Glomerular endothelial cell (primary cell): ENCODE data around the gene SYNJ2. TPM values are rescaled to one million over a fixed set of nuclear protein-coding genes. Genes with fewer than 3 reads are reported as not detected.

Experiments
- DNase-seq: peaks from one replicate; pipeline ENCODE4 v3.0.0-alpha.2; 2011; ENCODE audit warnings: low read depth, low spot score; ENCODE audit errors: extremely low read depth
- total RNA-seq: library from RNA; depleted of rRNA; stranded (reverse); fragments of >200 nt; gene quantifications from 2 replicates; pipeline ENCODE4 v1.2.3, GENCODE V29; 2015

SYNJ2 gene
- total RNA-seq, 1 donor from 2014 or later, result 104 TPM

GRCh38 chr6:158010591-158011477 is 29.2 kb downstream of the SYNJ2 start:
- no peak for DNase-seq

GRCh38 chr6:158011478-158011920 is 29.8 kb downstream of the SYNJ2 start:
- DNase-seq, result no peak

- no peak for DNase-seq
These were observed 30.4 kb downstream of the SYNJ2 start for GRCh38 chr6:158011980-158012566.

- DNase-seq, result no peak
These were observed 32.3 kb downstream of the SYNJ2 start for GRCh38 chr6:158013904-158014504.

- no peak for DNase-seq
These were observed 33.0 kb downstream of the SYNJ2 start for GRCh38 chr6:158014505-158015187.

- no peak for DNase-seq
These were observed 33.5 kb downstream of the SYNJ2 start for GRCh38 chr6:158015188-158015506.

- DNase-seq, result no peak
These were observed 35.1 kb downstream of the SYNJ2 start for GRCh38 chr6:158016571-158017383.

GRCh38 chr6:158017621-158018040 is 36.0 kb downstream of the SYNJ2 start:
- DNase-seq, result no peak

- no peak for DNase-seq
These were observed 36.5 kb downstream of the SYNJ2 start for GRCh38 chr6:158018041-158018771.

- DNase-seq, result no peak
These were observed 37.2 kb downstream of the SYNJ2 start for GRCh38 chr6:158018851-158019361.

GRCh38 chr6:158019416-158019815 is 37.8 kb downstream of the SYNJ2 start:
- DNase-seq, result no peak

GRCh38 chr6:158020272-158020711 is 38.6 kb downstream of the SYNJ2 start:
- DNase-seq, result no peak

GRCh38 chr6:158020811-158021210 is 39.1 kb downstream of the SYNJ2 start:
- DNase-seq, result no peak

- DNase-seq, result no peak
These were observed 39.7 kb downstream of the SYNJ2 start for GRCh38 chr6:158021376-158021775.

- DNase-seq, result no peak
These were observed 40.4 kb downstream of the SYNJ2 start for GRCh38 chr6:158021814-158022748.

- no peak for DNase-seq
These were observed 41.3 kb downstream of the SYNJ2 start for GRCh38 chr6:158022749-158023596.

GRCh38 chr6:158023597-158023939 is 41.9 kb downstream of the SYNJ2 start:
- no peak for DNase-seq
